ENCODE results near the gene TRIP13. TPM values are rescaled to one million over a fixed set of nuclear protein-coding genes. Genes with fewer than 3 reads are reported as not detected.

Gene TRIP13
- total RNA-seq, 1 experiment from 2014 or later, result 69.0 TPM

- Histone ChIP-seq H3K4me1 (ENCODE audit: insufficient read depth, low read length) (no peaks in the 10 kb centered on the region), H3K36me3 (ENCODE audit: low read depth, low read length) (no peaks in the 10 kb centered on the region), H2AFZ (ENCODE audit: low read length) (no peak overlapping the region), H3F3A (ENCODE audit: low read length, unreplicated experiment) (no peaks in the 10 kb centered on the region), H3K9me3 (ENCODE audit: low read length) (no peaks in the 10 kb centered on the region), H3K9me2 (replicated peaks; ENCODE audit: low read length) (no peaks in the 10 kb centered on the region), H3K27me3 (ENCODE audit: low read length) (peaks cover 47% of the 10 kb centered on the region), H3K9ac (ENCODE audit: low read length) (no peak overlapping the region), H4K20me1 (ENCODE audit: low read length) (no peaks in the 10 kb centered on the region), H3K27ac (ENCODE audit: low read length) (no peak overlapping the region), H3K4me3 (ENCODE audit: low read length) (no peak overlapping the region), H3K4me2 (ENCODE audit: low read length) (no peak overlapping the region), H3K79me2 (ENCODE audit: low read length) (no peaks in the 10 kb centered on the region)
- ATAC-seq (no peak), DNase-seq (no peak)
- TF ChIP-seq EZH2phosphoT487 (IDR thresholded peaks at IDR 0.05; ENCODE audit: borderline replicate concordance, low read length) (no peak), CTCF (conservative IDR thresholded peaks at IDR 0.05; ENCODE audit: low read depth, low read length) (no peak), EZH2 (IDR thresholded peaks at IDR 0.05; ENCODE audit: low read length, unreplicated experiment) (no peak)
- intact Hi-C loops (cut with micrococcal nuclease), result no loop called here
- ChIA-PET POLR2A (ENCODE audit: unreplicated experiment) (no interaction called here), CTCF (no interaction called here)
- BruUV-seq (replicated peaks), result no TSS peak
Measured at GRCh38 chr5:964821-965220, 72.1 kb downstream of the TRIP13 start.

GRCh38 chr5:965604-966344 is 73.1 kb downstream of the TRIP13 start:
- ChIA-PET CTCF (no interaction called here), POLR2A (ENCODE audit: unreplicated experiment) (no interaction called here)
- DNase-seq, result no peak
- Histone ChIP-seq H3K4me1 (ENCODE audit: insufficient read depth, low read length) (no peaks in the 10 kb centered on the region), H3K27me3 (ENCODE audit: low read length) (peaks cover 56% of the 10 kb centered on the region), H3K27ac (ENCODE audit: low read length) (no peak overlapping the region), H2AFZ (ENCODE audit: low read length) (no peak overlapping the region), H3K4me3 (ENCODE audit: low read length) (no peak overlapping the region), H3K9me2 (replicated peaks; ENCODE audit: low read length) (no peaks in the 10 kb centered on the region), H3K36me3 (ENCODE audit: low read depth, low read length) (no peaks in the 10 kb centered on the region), H3K4me2 (ENCODE audit: low read length) (no peak overlapping the region), H3F3A (ENCODE audit: low read length, unreplicated experiment) (no peaks in the 10 kb centered on the region), H4K20me1 (ENCODE audit: low read length) (no peaks in the 10 kb centered on the region), H3K9ac (ENCODE audit: low read length) (no peak overlapping the region), H3K79me2 (ENCODE audit: low read length) (no peaks in the 10 kb centered on the region), H3K9me3 (ENCODE audit: low read length) (no peaks in the 10 kb centered on the region)
- TF ChIP-seq CTCF (conservative IDR thresholded peaks at IDR 0.05; ENCODE audit: low read depth, low read length) (no peak), EZH2phosphoT487 (IDR thresholded peaks at IDR 0.05; ENCODE audit: borderline replicate concordance, low read length) (no peak), EZH2 (IDR thresholded peaks at IDR 0.05; ENCODE audit: low read length, unreplicated experiment) (no peak)
- BruUV-seq (replicated peaks), result no TSS peak
- intact Hi-C loops (cut with micrococcal nuclease), result no loop called here
- no peak for ATAC-seq

GRCh38 chr5:966345-966710 is 73.6 kb downstream of the TRIP13 start:
- Histone ChIP-seq H3K4me1 (ENCODE audit: insufficient read depth, low read length) (no peaks in the 10 kb centered on the region), H3K27ac (ENCODE audit: low read length) (no peak overlapping the region), H3K9me3 (ENCODE audit: low read length) (no peaks in the 10 kb centered on the region), H3K27me3 (ENCODE audit: low read length) (peaks cover 61% of the 10 kb centered on the region), H3K4me3 (ENCODE audit: low read length) (no peak overlapping the region), H3F3A (ENCODE audit: low read length, unreplicated experiment) (no peaks in the 10 kb centered on the region), H2AFZ (ENCODE audit: low read length) (no peak overlapping the region), H3K36me3 (ENCODE audit: low read depth, low read length) (no peaks in the 10 kb centered on the region), H3K4me2 (ENCODE audit: low read length) (no peak overlapping the region), H3K9ac (ENCODE audit: low read length) (no peak overlapping the region), H4K20me1 (ENCODE audit: low read length) (no peaks in the 10 kb centered on the region), H3K79me2 (ENCODE audit: low read length) (no peaks in the 10 kb centered on the region), H3K9me2 (replicated peaks; ENCODE audit: low read length) (no peaks in the 10 kb centered on the region)
- TF ChIP-seq EZH2phosphoT487 (IDR thresholded peaks at IDR 0.05; ENCODE audit: borderline replicate concordance, low read length), result no peak
- TF ChIP-seq EZH2 (IDR thresholded peaks at IDR 0.05; ENCODE audit: low read length, unreplicated experiment), result no peak
- TF ChIP-seq CTCF (conservative IDR thresholded peaks at IDR 0.05; ENCODE audit: low read depth, low read length), result no peak
- intact Hi-C loops (cut with micrococcal nuclease), result no loop called here
- POLR2A ChIA-PET (ENCODE audit: unreplicated experiment), result no interaction called here
- ATAC-seq (no peak), DNase-seq (no peak)
- no TSS peak for BruUV-seq (replicated peaks)
- CTCF ChIA-PET, result no interaction called here

All from PC-3 (cell line).